ENCODE data around the gene TAC3.
"Not testable (repeated sequence)": the region's sequence is repeated elsewhere in the genome, so short reads cannot be mapped to it uniquely, and the experiment has no call there.

TAC3 gene

GRCh38 chr12:57027805-57028153 is 11.4 kb upstream of the TAC3 start:
- in situ Hi-C loops (cut with HindIII; ENCODE audit: low sequenced_read_pairs) = no loop called here
- no peak for DNase-seq (ENCODE audit: low read depth, low spot score)
- TF ChIP-seq CTCF (IDR thresholded peaks at IDR 0.05; ENCODE audit: low read depth, low read length) = no peak
- H3K4me3 ChIP-seq (ENCODE audit: low read depth, low read length) = no peak overlapping the region

GRCh38 chr12:57027011-57027804 is 10.9 kb upstream of the TAC3 start:
- DNase-seq (ENCODE audit: low read depth, low spot score) = no peak
- no peak for TF ChIP-seq CTCF (IDR thresholded peaks at IDR 0.05; ENCODE audit: low read depth, low read length)
- in situ Hi-C loops (cut with HindIII; ENCODE audit: low sequenced_read_pairs) = no loop called here
- H3K4me3 ChIP-seq (ENCODE audit: low read depth, low read length) = no peak overlapping the region

- DNase-seq (ENCODE audit: low read depth, low spot score) = no peak
- in situ Hi-C loops (cut with HindIII; ENCODE audit: low sequenced_read_pairs) = no loop called here
- H3K4me3 ChIP-seq (ENCODE audit: low read depth, low read length) = no peak overlapping the region
- TF ChIP-seq CTCF (IDR thresholded peaks at IDR 0.05; ENCODE audit: low read depth, low read length) = no peak
Measured at GRCh38 chr12:57025196-57025595, 8.9 kb upstream of the TAC3 start.

GRCh38 chr12:57022324-57022723 is 6.0 kb upstream of the TAC3 start:
- DNase-seq (ENCODE audit: low read depth, low spot score); in situ Hi-C loops (cut with HindIII; ENCODE audit: low sequenced_read_pairs); H3K4me3 ChIP-seq (ENCODE audit: low read depth, low read length): not testable (repeated sequence)

GRCh38 chr12:57019983-57020719 is 3.8 kb upstream of the TAC3 start:
- in situ Hi-C loops (cut with HindIII; ENCODE audit: low sequenced_read_pairs) = no loop called here
- DNase-seq (ENCODE audit: low read depth, low spot score) = no peak
- no peak for TF ChIP-seq CTCF (IDR thresholded peaks at IDR 0.05; ENCODE audit: low read depth, low read length)
- no peak overlapping the region for H3K4me3 ChIP-seq (ENCODE audit: low read depth, low read length)

GRCh38 chr12:57018906-57019305 is 2.6 kb upstream of the TAC3 start:
- in situ Hi-C loops (cut with HindIII; ENCODE audit: low sequenced_read_pairs) = no loop called here
- no peak for TF ChIP-seq CTCF (IDR thresholded peaks at IDR 0.05; ENCODE audit: low read depth, low read length)
- DNase-seq (ENCODE audit: low read depth, low spot score) = no peak
- H3K4me3 ChIP-seq (ENCODE audit: low read depth, low read length) = no peak overlapping the region

- DNase-seq (ENCODE audit: low read depth, low spot score); in situ Hi-C loops (cut with HindIII; ENCODE audit: low sequenced_read_pairs); H3K4me3 ChIP-seq (ENCODE audit: low read depth, low read length): not testable (repeated sequence)
Measured at GRCh38 chr12:57018353-57018752, 2.0 kb upstream of the TAC3 start.
